ENCODE measurements around the gene MRPL45.
"Not testable (repeated sequence)": the region's sequence is repeated elsewhere in the genome, so short reads cannot be mapped to it uniquely, and the experiment has no call there.

Gene MRPL45

GRCh38 chr17:38296834-38297517, at the start of gene MRPL45:
Gene MRPL45 (plus strand): TSS chr17:38297168. CDS start chr17:38297184, 16 bp downstream.
- H3K4me3 ChIP-seq (ENCODE audit: low read length) = peak within 1 kb of the TSS; percentile 67
- DNase-seq (ENCODE audit: low read depth) = peak; percentile 78

GRCh38 chr17:38253191-38253590, 43.8 kb upstream of the MRPL45 start:
- H3K4me3 ChIP-seq (ENCODE audit: low read length); DNase-seq (ENCODE audit: low read depth): not testable (repeated sequence)

- DNase-seq (ENCODE audit: low read depth) = not testable (repeated sequence)
- peak overlapping the region; percentile 20 for H3K4me3 ChIP-seq (ENCODE audit: low read length)
These were observed 42.6 kb upstream of the MRPL45 start for GRCh38 chr17:38254357-38254756.

GRCh38 chr17:38257013-38257621, 39.9 kb upstream of the MRPL45 start:
- DNase-seq (ENCODE audit: low read depth) = peak; percentile 43
- peak overlapping the region; percentile 29 for H3K4me3 ChIP-seq (ENCODE audit: low read length)

- DNase-seq (ENCODE audit: low read depth); H3K4me3 ChIP-seq (ENCODE audit: low read length): not testable (repeated sequence)
These were observed 30.9 kb upstream of the MRPL45 start for GRCh38 chr17:38265974-38266506.

GRCh38 chr17:38266571-38266970, 30.4 kb upstream of the MRPL45 start:
- H3K4me3 ChIP-seq (ENCODE audit: low read length) = not testable (repeated sequence)

GRCh38 chr17:38268138-38268537, 28.8 kb upstream of the MRPL45 start:
- not testable (repeated sequence) for H3K4me3 ChIP-seq (ENCODE audit: low read length); DNase-seq (ENCODE audit: low read depth)

More at GRCh38 chr17:38266571-38266970, 30.4 kb upstream of the MRPL45 start:
- DNase-seq (ENCODE audit: low read depth) = not testable (repeated sequence)

- not testable (repeated sequence) for DNase-seq (ENCODE audit: low read depth); H3K4me3 ChIP-seq (ENCODE audit: low read length)
These were observed 27.9 kb upstream of the MRPL45 start for GRCh38 chr17:38269045-38269444.

- DNase-seq (ENCODE audit: low read depth); H3K4me3 ChIP-seq (ENCODE audit: low read length): not testable (repeated sequence)
These were observed 27.4 kb upstream of the MRPL45 start for GRCh38 chr17:38269552-38269951.

GRCh38 chr17:38285994-38286393, 11.0 kb upstream of the MRPL45 start:
- not testable (repeated sequence) for DNase-seq (ENCODE audit: low read depth); H3K4me3 ChIP-seq (ENCODE audit: low read length)

- DNase-seq (ENCODE audit: low read depth); H3K4me3 ChIP-seq (ENCODE audit: low read length): not testable (repeated sequence)
These were observed 10.4 kb upstream of the MRPL45 start for GRCh38 chr17:38286501-38287091.

GRCh38 chr17:38288217-38288827, 8.6 kb upstream of the MRPL45 start:
- DNase-seq (ENCODE audit: low read depth); H3K4me3 ChIP-seq (ENCODE audit: low read length): not testable (repeated sequence)
- TF ChIP-seq CTCF (conservative IDR thresholded peaks at IDR 0.05; ENCODE audit: low read depth, low read length) = peak; percentile 44

GRCh38 chr17:38289760-38290159, 7.2 kb upstream of the MRPL45 start:
- not testable (repeated sequence) for DNase-seq (ENCODE audit: low read depth); H3K4me3 ChIP-seq (ENCODE audit: low read length)

GRCh38 chr17:38295602-38296365, 1.2 kb upstream of the MRPL45 start:
- DNase-seq (ENCODE audit: low read depth); H3K4me3 ChIP-seq (ENCODE audit: low read length): not testable (repeated sequence)

Measured in retinal pigment epithelial cell (primary cell).